GM04504 (cell line): ENCODE measurements around the gene TBC1D3I.

Experiments
- DNase-seq: peaks from one replicate; pipeline ENCODE4 v3.0.0-alpha.2; 2012; ENCODE audit warnings: low read depth

Gene TBC1D3I

DNA sequence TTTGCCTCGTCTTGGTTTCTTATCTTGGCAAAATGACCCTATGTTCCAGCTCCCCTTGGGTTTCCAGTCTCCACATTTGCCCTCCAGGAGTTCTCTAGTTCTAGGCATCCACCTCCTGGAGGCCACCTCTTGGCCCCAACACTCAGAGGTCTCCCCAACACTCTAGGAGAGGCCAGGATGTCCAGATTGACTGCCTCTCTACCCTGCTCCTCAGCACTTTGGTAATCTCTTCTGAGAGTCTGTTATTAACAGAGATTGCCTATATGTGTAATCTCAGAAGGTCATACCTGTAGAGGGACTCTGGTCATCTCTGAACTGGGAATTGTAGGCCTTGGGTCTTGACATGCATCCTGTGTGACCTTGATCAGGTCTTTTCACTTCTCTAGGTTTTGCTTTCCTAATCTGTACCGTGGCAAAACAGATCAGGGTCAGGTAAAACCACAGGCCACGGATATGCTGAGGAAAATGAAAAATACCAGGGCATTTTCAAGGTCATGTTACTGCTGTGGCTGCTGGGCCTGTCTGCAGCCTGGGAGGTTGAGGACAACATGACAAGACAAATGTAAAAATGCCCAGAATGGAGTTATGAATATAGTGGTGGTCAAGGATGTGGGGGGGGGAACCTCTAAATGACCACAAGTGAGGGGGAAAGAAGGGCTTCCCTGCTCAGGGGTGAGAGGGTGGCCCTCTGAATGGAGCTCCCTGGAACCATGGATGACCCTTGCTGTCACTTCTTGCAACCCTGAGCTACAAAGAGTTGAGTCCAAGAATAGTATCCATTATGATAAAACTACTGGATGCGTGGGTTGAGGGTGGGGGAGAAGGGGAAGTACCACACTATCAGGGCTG is 58.5 kb downstream of the TBC1D3I start:
- DNase-seq: no peak

DNA sequence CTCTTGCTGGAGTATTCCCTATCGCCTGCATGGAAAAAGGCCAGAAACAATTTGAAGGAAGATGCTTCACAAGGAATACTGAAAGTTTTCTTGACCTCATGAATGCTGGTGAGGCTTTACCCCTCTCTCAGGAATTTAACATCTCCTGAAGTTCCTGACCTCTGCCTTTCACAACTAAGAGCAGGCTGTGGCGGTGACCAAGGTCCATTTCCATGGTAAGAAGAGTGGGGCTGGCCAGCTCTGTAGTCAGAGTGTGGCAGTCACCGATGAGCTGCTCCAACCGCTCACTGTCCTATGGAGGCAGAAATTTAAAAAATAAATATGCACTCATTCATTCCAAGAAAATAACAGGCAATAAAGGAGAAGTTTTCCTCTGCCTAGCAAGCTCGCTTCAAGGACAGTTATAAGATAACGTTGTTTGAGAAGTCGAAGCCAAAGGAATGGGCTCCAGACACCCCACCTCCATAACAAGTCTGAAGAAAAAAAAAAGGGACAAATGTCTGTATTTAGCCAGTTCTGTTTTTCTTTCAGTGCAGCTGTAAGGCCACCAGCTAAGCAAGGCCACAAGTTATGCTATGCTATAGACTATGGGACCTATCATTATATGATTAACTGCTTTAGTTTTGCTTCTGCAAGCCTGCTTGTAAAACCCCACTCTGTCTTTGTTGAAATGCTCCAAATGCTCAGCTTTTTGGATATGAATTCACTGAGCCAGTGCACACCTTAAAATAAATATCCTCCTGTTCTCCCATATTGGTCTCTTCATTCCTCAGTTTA is 59.5 kb downstream of the TBC1D3I start:
- no peak for DNase-seq
